Epithelial cell of esophagus (primary cell): ENCODE data around the gene SEMA6B.

ENCODE experiments used
- DNase-seq: peaks from one replicate; pipeline ENCODE4 v3.0.0; 2010; ENCODE audit warnings: low read depth
- H3K4me3 ChIP-seq: 2 replicates; pipeline ENCODE4 v1.5.1; 2011; ENCODE audit warnings: mild to moderate bottlenecking, low read length, control low read depth
- TF ChIP-seq, protein P1 (sequence below): IDR thresholded peaks from 2 replicates; pipeline ENCODE4 v1.5.1; 2011; ENCODE audit warnings: low read depth, mild to moderate bottlenecking, low read length, control low read depth, inconsistent platforms; ENCODE audit not compliant: insufficient read depth; ENCODE audit errors: missing control alignments

SEMA6B gene

DNA sequence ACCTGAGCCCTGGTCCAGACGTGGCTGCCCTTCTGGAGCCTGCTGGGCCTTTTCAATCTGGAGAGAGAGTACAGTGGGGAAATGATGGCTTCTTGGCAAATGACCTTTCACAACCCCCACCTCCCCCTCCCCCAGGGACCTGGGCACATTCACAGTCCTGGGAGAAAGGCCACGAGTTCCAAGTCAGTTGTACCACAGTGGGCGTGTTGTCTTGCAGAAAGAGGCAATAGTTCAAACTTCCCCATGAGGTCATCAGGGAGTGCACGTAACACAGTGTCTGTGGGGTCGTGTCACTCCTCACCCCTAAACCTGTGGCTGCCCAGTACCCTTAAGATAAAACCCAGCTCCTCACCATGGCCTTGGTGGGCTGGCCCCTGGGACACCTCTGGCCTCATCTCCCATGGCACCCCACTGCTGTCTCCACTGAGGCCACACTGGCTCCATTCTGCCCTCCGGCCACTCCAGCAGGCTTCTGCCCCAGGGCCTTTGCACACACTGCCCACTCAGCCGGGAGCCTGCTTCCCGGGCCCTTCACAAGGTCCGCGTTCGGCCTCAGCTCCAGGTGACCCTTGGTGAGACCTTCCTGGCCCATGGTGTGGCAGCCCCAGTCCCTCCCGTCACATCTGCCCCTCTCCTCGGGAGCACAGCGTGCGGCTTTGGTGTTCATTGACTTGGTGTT lies 54.5 kb downstream of the SEMA6B start:
- TF ChIP-seq, protein P1, sequence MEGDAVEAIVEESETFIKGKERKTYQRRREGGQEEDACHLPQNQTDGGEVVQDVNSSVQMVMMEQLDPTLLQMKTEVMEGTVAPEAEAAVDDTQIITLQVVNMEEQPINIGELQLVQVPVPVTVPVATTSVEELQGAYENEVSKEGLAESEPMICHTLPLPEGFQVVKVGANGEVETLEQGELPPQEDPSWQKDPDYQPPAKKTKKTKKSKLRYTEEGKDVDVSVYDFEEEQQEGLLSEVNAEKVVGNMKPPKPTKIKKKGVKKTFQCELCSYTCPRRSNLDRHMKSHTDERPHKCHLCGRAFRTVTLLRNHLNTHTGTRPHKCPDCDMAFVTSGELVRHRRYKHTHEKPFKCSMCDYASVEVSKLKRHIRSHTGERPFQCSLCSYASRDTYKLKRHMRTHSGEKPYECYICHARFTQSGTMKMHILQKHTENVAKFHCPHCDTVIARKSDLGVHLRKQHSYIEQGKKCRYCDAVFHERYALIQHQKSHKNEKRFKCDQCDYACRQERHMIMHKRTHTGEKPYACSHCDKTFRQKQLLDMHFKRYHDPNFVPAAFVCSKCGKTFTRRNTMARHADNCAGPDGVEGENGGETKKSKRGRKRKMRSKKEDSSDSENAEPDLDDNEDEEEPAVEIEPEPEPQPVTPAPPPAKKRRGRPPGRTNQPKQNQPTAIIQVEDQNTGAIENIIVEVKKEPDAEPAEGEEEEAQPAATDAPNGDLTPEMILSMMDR = no peak
- DNase-seq = no peak
- no peak overlapping the region for H3K4me3 ChIP-seq

DNA sequence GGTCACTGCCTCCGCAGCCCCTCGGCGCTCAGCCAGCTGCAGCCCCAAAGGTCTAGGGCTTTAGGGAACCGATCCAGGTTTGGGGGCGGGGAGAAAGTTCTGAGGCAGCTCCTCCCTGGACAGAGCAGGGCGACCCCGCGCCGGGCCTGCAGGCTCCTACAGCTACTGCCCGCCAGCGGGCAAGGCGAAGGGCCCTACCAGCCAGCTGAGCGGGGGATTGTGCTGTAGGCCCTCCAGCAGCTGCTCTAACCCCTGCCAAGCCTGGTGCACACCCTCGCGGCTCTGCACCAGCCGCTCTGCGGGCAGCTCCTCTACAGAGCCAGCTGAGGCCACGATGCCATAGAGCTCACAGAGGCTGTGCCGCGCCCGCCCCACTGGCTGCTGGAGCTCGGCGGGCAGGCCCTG lies 55.2 kb downstream of the SEMA6B start:
- no peak for DNase-seq
- TF ChIP-seq, protein P1 = no peak
- H3K4me3 ChIP-seq = no peak overlapping the region

DNA sequence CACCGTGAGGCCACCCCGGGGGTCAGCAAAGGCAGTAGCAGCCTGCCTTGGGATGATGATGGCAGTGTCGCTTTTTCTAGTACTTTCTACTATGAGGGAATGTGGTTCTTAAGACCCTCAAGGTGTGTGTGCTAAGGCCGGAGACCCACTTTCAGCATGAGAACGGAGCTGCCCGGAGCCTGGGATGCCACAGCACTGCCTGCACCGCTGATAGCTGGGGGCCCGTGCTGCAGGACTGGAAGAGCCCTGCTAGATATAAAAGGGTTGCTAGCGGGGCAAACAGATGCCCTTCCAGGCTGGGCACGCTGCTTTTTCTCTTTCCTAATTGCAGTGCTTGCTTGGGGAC lies 55.7 kb downstream of the SEMA6B start:
- no peak overlapping the region for H3K4me3 ChIP-seq
- TF ChIP-seq, protein P1 = no peak
- DNase-seq = no peak

DNA sequence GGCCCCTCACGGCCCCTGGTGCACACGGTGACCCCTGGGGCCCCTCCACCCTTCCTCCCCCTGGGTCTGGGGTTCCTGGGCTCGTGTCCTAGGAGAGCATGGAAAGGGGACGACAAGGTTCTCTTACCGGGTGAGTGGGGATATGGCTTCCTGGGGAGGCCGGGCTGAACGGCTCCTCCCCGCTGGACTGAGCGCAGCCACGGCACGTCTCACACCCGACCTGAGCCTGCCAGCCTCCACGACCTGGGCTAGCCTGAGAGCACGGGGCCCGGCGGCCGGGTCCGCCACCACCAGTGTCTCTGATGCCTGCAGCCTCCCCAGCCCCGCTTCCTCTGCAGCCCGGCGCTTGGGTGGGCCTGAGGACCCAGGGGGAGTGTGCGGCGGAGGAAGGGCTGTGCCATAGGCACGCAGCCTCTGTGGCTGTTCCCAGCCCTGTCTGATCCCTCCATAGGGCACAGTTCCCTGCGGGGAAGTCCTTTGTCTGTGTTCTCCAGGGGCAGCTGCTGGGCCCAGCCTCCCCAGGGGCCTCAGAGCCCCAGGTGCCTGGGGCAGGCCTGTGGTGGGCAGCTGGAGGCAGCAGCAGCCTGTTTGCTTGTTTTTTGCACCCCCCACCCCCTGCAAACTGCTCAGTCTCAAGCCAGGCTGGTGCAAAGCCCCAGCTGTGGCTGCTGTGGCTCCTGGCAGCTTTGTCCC lies 56.2 kb downstream of the SEMA6B start:
- DNase-seq = no peak
- no peak overlapping the region for H3K4me3 ChIP-seq
- TF ChIP-seq, protein P1 = no peak

DNA sequence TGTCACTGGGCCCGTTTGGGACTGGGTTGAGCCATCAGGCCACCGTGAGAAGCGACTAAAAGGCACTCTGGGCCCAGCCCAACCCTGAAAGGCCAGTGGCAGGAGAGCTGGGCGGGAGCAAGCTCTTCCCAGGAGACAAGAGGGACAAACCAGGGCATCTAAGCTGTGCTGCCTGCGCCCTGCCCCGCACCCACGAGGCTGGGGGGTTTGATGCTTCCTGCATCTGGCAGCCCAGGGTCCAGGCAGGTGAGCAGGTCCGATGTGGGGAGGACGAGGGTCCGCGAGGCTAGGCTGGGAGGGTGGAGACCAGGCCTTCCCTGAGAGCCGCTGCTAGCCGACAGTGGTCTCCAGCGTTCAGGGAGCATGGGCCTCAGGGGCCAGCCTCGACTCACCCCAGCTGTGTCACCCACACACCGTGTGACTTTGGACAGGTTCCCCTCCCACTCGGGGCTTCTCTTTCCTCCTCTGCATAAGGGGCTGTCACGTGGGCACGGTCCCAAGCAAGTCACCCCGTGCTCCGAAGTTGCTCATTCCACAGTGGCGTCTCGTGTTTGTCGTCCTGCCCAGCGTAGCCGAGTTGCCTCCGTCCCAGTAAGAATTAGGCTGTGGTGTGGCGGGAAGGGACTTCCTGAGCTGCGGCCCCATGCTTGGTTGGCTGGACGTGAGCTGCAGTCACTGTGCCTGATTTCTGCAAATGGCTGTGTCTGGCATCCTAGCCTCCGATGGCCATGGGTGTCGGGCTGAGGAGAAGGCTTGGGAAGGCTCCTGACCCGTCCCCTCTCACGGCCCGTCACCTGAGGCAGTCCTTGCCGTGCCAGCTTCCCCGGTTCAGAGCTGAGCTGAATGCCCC lies 57.0 kb downstream of the SEMA6B start:
- TF ChIP-seq, protein P1 = no peak
- no peak overlapping the region for H3K4me3 ChIP-seq
- no peak for DNase-seq

DNA sequence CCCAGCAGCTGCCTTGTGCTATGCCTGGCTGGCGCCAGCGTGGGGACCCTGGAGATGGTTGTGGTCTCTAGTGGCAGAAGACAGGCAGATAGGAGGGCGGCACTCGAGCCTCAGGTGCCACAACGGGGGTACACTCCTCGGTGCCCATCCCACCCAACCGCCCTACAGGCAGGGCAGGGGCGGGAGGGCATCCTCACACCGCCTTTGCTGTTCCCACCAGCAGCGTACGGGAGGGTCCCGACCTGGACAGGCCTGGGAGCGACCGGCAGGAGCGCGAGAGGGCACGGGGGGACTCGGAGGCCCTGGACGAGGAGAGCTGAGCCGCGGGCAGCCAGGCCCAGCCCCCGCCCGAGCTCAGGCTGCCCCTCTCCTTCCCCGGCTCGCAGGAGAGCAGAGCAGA lies 57.8 kb downstream of the SEMA6B start:
- no peak for DNase-seq
- no peak overlapping the region for H3K4me3 ChIP-seq
- TF ChIP-seq, protein P1 = no peak
